OCI-LY1 (cell line): ENCODE results near the gene MRPL14.

Experiments used
- H2AFZ ChIP-seq: fragments of 200-600 bp; sonication (generic), shearing (Covaris generic); 2 replicates; pipeline ENCODE4 v1.6.0; 2014; ENCODE audit warnings: antibody characterized with exemption, mild to moderate bottlenecking, low read length
- H3F3A ChIP-seq: fragments of 200-600 bp; sonication (generic), shearing (Covaris generic); 2 replicates; pipeline ENCODE4 v1.6.0; 2014; ENCODE audit warnings: mild to moderate bottlenecking, antibody characterized with exemption, low read length, moderate library complexity; ENCODE audit not compliant: insufficient read depth
- H3K27ac ChIP-seq: fragments of 200-600 bp; sonication (generic); 2 replicates; pipeline ENCODE4 v1.5.1; 2014; ENCODE audit warnings: low read length, mixed run types, mild to moderate bottlenecking, low read depth; ENCODE audit not compliant: poor library complexity, severe bottlenecking
- H3K27me3 ChIP-seq: fragments of 200-600 bp; sonication (generic); 2 replicates; pipeline ENCODE4 v1.6.0; 2014; ENCODE audit warnings: antibody characterized with exemption, mild to moderate bottlenecking, low read length, moderate library complexity; ENCODE audit not compliant: insufficient read depth
- H3K36me3 ChIP-seq: fragments of 200-600 bp; sonication (generic); 2 replicates; pipeline ENCODE4 v1.6.1; 2014; ENCODE audit warnings: mild to moderate bottlenecking, antibody characterized with exemption, low read length, moderate library complexity, mixed read lengths; ENCODE audit not compliant: insufficient read depth
- H3K4me1 ChIP-seq: fragments of 200-600 bp; sonication (generic); 2 replicates; pipeline ENCODE4 v1.5.1; 2014; ENCODE audit warnings: mild to moderate bottlenecking, low read length, moderate library complexity; ENCODE audit not compliant: insufficient read depth, severe bottlenecking
- H3K4me2 ChIP-seq: fragments of 200-600 bp; sonication (generic), shearing (Covaris generic); 2 replicates; pipeline ENCODE4 v1.6.1; 2014; ENCODE audit warnings: low read length
- H3K4me3 ChIP-seq: fragments of 200-600 bp; sonication (generic); 2 replicates; pipeline ENCODE4 v1.5.1; 2014; ENCODE audit warnings: low read length, low read depth, mild to moderate bottlenecking, mixed read lengths; ENCODE audit not compliant: poor library complexity, severe bottlenecking
- H3K79me2 ChIP-seq: fragments of 200-600 bp; shearing (Covaris generic); 2 replicates; pipeline ENCODE4 v1.6.1; 2016; ENCODE audit warnings: mixed run types, low read length, mixed read lengths; ENCODE audit not compliant: insufficient read depth
- H3K9ac ChIP-seq: fragments of 200-600 bp; sonication (generic), shearing (Covaris generic); 2 replicates; pipeline ENCODE4 v1.6.1; 2014; ENCODE audit warnings: mild to moderate bottlenecking, low read length, mixed read lengths
- H3K9me2 ChIP-seq: fragments of 200-600 bp; sonication (generic), shearing (Covaris generic); 2 replicates; pipeline ENCODE4 v1.6.1; 2014; ENCODE audit warnings: low read depth, mild to moderate bottlenecking, low read length, mixed read lengths
- H3K9me3 ChIP-seq: fragments of 200-600 bp; shearing (Covaris generic); 2 replicates; pipeline ENCODE4 v1.6.1; 2014; ENCODE audit warnings: low read length, mixed read lengths
- H4K20me1 ChIP-seq: fragments of 200-600 bp; sonication (generic), shearing (Covaris generic); 2 replicates; pipeline ENCODE4 v1.6.0; 2016; ENCODE audit warnings: mild to moderate bottlenecking, low read length; ENCODE audit not compliant: insufficient read depth
- CTCF ChIP-seq: fragments of 200-600 bp; sonication (generic), shearing (Covaris generic); IDR thresholded peaks from 2 replicates; pipeline ENCODE4 v1.5.1; 2017; ENCODE audit warnings: mild to moderate bottlenecking, antibody characterized with exemption, low read length, moderate library complexity, mixed read lengths
- EZH2 ChIP-seq: fragments of 200-600 bp; sonication (generic), shearing (Covaris generic); IDR thresholded peaks from 2 replicates; pipeline ENCODE4 v1.8.0; 2017; ENCODE audit warnings: borderline replicate concordance, mixed run types, mild to moderate bottlenecking, antibody characterized with exemption, low read length, moderate library complexity, mixed read lengths

Gene MRPL14

GRCh38 chr6:44076356-44077213 is 50.7 kb downstream of the MRPL14 start:
- no peaks in the 10 kb centered on the region for H3K9me2 ChIP-seq
- no peaks in the 10 kb centered on the region for H3F3A ChIP-seq
- H3K9me3 ChIP-seq = no peaks in the 10 kb centered on the region
- H3K36me3 ChIP-seq = no peaks in the 10 kb centered on the region
- H3K9ac ChIP-seq = peak overlapping the region; percentile 66; the same call in 1 of the 2 replicates
- H3K4me3 ChIP-seq = peak overlapping the region; percentile 62
- peak overlapping the region; percentile 80 for H3K27ac ChIP-seq
- H3K4me1 ChIP-seq = peaks cover 89% of the 10 kb centered on the region
- peak overlapping the region; percentile 73 for H3K4me2 ChIP-seq
- no peaks in the 10 kb centered on the region for H3K27me3 ChIP-seq
- TF ChIP-seq CTCF (no peak), EZH2 (no peak)
- no peaks in the 10 kb centered on the region for H4K20me1 ChIP-seq
- no peak overlapping the region for H2AFZ ChIP-seq
- no peaks in the 10 kb centered on the region for H3K79me2 ChIP-seq

- peak overlapping the region; percentile 58; the same call in 1 of the 2 replicates for H3K9ac ChIP-seq
- peak overlapping the region; percentile 73; the same call in 1 of the 2 replicates for H3K4me2 ChIP-seq
- peak overlapping the region; percentile 61 for H3K4me3 ChIP-seq
- no peaks in the 10 kb centered on the region for H3F3A ChIP-seq
- no peaks in the 10 kb centered on the region for H3K36me3 ChIP-seq
- H3K9me3 ChIP-seq = no peaks in the 10 kb centered on the region
- H3K27ac ChIP-seq = peak overlapping the region; percentile 80
- H4K20me1 ChIP-seq = no peaks in the 10 kb centered on the region
- no peak overlapping the region for H2AFZ ChIP-seq
- no peaks in the 10 kb centered on the region for H3K27me3 ChIP-seq
- TF ChIP-seq EZH2 (no peak), CTCF (no peak)
- H3K9me2 ChIP-seq = no peaks in the 10 kb centered on the region
- peaks cover 84% of the 10 kb centered on the region for H3K4me1 ChIP-seq
- H3K79me2 ChIP-seq = no peaks in the 10 kb centered on the region
These were observed 51.5 kb downstream of the MRPL14 start for GRCh38 chr6:44075647-44076355.

DNA sequence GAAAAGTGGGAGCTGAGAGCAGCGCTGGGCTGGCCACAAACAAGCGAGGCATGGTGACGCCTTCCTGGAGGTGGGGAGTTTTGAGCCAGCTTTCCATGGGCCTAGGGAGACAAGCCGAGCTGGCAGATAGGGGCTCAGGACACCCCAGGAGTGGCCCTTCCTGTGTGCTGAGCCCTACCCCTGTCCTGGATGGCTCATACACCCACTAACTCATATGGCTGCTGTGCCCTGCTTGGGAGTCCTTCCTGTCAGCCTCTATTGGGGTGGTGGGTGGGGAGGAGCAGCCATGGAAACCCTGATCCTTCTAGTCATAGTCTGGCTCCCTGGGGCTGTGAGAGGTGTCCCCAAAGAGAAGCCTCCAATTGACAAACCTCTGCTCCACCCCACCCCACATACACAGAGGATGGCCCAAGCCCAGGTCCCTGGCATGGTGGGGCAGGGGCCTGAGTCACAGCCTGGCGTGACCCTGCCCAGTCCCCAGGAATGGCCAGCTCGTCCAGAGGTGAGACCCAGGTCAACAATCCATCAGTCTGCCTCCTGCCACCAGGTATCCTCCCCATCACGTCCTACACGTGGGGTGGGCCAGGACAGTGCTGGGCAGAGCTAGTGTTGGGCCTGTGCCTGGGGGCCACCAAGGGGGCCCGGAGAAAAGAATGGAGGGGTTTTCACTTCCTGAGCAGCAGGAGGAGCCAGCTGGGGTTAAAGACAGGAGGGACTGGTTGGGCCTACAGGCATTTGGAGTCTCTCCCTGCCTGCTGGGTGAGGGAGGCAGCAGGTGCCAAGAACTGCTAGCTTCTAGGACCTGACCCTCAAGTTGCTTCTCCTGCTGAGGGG is 52.2 kb downstream of the MRPL14 start:
- H3F3A ChIP-seq = no peaks in the 10 kb centered on the region
- H3K9ac ChIP-seq = peak overlapping the region; percentile 58; the same call in 1 of the 2 replicates
- H3K4me1 ChIP-seq = peaks cover 79% of the 10 kb centered on the region
- peak overlapping the region; percentile 73; the same call in 1 of the 2 replicates for H3K4me2 ChIP-seq
- H3K27ac ChIP-seq = peak overlapping the region; percentile 80
- no peaks in the 10 kb centered on the region for H3K9me3 ChIP-seq
- no peak overlapping the region for H2AFZ ChIP-seq
- H3K79me2 ChIP-seq = no peaks in the 10 kb centered on the region
- no peaks in the 10 kb centered on the region for H3K27me3 ChIP-seq
- TF ChIP-seq EZH2 (no peak), CTCF (peak; percentile 24; the same call in 1 of the 2 replicates)
- peak overlapping the region; percentile 61 for H3K4me3 ChIP-seq
- H3K9me2 ChIP-seq = no peaks in the 10 kb centered on the region
- no peaks in the 10 kb centered on the region for H4K20me1 ChIP-seq
- H3K36me3 ChIP-seq = no peaks in the 10 kb centered on the region
